ENCODE measurements around the gene ATP5MG.

DNA sequence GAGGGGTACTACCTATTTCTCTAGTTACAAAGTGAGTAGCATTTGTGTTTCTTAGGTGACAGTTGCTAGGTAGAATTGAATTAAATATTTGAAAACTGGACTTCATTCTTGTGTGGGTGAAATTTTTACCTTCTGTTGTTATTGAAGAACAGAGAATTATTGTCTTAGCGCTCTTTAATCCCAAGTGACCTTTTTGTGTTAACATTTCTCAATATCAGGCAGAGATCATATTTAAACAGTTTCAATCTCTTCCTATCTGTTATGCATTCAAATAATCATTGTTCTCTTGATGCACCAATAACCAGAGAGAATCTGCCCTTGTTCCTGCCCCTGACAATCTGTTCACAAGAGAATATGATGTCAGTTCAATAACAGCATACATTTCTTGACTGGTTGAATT, 49.0 kb downstream of the ATP5MG start:
- TF ChIP-seq, protein P1, sequence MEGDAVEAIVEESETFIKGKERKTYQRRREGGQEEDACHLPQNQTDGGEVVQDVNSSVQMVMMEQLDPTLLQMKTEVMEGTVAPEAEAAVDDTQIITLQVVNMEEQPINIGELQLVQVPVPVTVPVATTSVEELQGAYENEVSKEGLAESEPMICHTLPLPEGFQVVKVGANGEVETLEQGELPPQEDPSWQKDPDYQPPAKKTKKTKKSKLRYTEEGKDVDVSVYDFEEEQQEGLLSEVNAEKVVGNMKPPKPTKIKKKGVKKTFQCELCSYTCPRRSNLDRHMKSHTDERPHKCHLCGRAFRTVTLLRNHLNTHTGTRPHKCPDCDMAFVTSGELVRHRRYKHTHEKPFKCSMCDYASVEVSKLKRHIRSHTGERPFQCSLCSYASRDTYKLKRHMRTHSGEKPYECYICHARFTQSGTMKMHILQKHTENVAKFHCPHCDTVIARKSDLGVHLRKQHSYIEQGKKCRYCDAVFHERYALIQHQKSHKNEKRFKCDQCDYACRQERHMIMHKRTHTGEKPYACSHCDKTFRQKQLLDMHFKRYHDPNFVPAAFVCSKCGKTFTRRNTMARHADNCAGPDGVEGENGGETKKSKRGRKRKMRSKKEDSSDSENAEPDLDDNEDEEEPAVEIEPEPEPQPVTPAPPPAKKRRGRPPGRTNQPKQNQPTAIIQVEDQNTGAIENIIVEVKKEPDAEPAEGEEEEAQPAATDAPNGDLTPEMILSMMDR (IDR thresholded peaks at IDR 0.05) = no peak
- TF ChIP-seq POLR2A (IDR thresholded peaks at IDR 0.05) = no peak
